HG02610 (cell line): ENCODE data around the gene TRIM62.

Experiments used
- ATAC-seq: cut with Tn5 transposase; IDR thresholded peaks from one replicate; pipeline ENCODE4 v1.9.1; 2021; ENCODE audit warnings: mild to moderate bottlenecking, moderate library complexity; ENCODE audit not compliant: unreplicated experiment

TRIM62 gene

DNA sequence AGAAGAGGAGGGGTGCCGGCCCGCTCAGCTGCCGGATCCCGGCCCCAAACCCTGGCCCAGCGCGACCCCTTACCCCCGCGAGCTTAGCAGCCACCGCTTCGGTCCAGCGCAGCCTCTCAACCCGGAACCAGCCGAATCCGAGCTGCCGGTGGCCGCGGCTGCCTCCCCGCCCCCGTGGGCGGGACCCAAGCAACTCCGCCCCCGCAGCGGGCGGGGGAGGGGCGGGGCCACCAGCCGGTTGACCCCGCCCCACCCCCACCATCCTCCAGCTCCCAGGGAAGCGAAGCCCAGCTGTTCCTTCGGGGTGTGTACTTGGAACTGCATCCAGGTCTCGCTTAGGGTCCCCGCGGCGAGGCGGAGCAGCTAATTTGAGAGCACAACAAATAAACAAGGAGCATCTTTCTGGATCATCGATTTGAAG lies at the start of gene TRIM62:
Gene TRIM62 (minus strand): TSS at position 123 of the 421 bp plus-strand sequence. CDS start 611 bp downstream, outside the sequence.
- ATAC-seq: peak; percentile 40

GRCh38 chr1:33231166-33231565 lies 49.3 kb upstream of the TRIM62 start:
- ATAC-seq: no peak

GRCh38 chr1:33228935-33229487 lies 47.2 kb upstream of the TRIM62 start:
- ATAC-seq: no peak

GRCh38 chr1:33225586-33225985 lies 43.7 kb upstream of the TRIM62 start:
- ATAC-seq: no peak

DNA sequence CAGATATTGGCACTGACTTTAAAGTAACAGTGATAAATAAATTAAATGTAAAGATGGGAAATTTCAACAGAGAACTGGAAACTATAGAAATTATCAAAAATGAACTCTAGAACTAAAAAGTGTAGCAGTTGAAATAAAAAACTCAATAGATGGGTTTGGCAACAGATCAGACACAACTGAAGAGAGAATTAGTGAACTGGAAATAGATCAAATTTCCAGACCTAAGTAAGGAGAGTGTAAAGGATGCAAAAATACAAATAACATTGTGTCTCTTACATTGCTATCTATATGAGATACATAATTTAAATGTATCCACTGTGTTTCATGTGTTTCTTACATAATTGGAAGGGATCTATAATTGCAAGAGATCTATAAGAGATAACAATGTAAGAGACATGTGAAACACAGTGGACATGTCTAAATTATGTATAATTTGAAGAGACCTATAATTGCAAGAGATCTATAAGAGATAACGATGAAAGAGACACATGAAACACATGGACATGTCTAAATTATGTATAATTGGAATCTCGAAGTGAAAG lies 42.4 kb upstream of the TRIM62 start:
- ATAC-seq: no peak

DNA sequence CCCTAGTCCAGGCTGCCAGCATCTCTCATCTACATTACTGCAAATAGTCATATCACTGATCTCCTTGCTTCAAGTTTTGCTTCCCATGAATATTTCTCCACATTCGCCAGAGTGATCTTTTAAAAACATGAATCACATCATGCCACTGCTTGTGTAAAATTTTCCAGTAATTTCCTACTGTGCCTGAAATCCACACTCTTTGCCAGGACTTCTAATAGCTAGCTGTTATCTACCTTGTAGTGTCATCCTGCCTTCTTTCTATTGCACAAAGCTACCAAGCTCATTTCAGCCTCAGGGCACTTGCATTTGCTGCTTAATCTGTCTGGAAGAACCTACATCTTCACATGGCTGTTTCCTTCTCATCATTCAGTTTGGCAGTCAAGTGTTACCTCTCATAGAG lies 40.5 kb upstream of the TRIM62 start:
- ATAC-seq: no peak

- no peak for ATAC-seq
Observed at GRCh38 chr1:33221385-33221758, 39.5 kb upstream of the TRIM62 start.

DNA sequence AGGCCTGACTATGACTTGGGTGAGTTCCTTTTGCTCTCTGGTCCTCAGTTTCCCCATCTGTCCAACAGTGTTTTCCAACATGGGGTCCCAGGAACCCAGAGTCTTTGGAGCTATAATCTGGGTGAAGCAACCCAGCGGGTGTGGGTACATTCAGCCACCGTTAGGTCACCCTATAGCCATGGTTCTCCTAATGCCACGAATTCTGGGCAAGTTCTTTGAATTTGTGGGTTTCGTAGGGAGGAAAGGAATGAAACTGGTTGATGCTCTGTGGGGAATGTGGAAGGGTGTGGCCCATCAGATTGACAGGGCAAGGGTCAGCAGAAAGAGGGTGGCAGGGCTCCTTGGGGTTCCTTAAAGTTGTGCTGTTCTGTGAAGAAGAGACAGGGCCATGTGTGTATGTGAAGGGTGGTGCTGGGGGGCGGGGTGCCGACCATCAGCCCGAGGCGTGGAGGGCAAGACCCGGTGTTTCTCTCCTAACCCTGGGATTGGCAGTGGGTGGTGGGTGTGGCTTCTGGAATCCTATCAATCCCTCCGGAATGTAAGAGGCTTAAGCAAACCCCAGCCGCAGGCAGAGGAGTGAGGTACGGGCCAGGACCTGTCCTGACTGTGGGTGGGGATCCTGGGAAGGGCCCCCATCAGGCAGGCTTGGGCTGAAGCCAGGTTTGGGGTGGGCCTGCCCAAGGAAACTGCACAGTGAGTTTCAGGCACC lies 39.0 kb upstream of the TRIM62 start:
- ATAC-seq: no peak

GRCh38 chr1:33219886-33220661 lies 38.2 kb upstream of the TRIM62 start:
- ATAC-seq: no peak

GRCh38 chr1:33211972-33212371 lies 30.1 kb upstream of the TRIM62 start:
- ATAC-seq: no peak

- ATAC-seq: no peak
Observed at GRCh38 chr1:33206340-33206739, 24.5 kb upstream of the TRIM62 start.

DNA sequence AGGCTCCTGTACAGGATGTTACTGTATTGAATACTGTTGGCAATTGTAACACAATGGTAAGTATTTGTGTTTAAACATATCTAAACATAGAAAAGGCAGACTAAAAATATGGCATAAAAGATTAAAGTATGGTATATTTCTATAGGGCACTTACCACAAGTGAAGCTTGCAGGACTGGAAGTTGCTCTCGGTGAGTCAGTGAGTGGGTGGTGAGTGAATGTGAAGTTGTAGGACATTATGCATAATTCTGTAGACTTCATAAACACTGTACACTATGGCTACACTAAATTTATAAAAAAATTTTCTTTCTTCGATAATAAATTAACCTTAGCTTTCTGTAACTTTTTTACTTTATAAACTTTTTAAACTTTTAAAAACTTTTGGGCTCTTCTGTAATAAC lies 13.7 kb upstream of the TRIM62 start:
- ATAC-seq: no peak

GRCh38 chr1:33191731-33192275 lies 10.0 kb upstream of the TRIM62 start:
- no peak for ATAC-seq

- ATAC-seq: no peak
Observed at GRCh38 chr1:33190701-33191100, 8.9 kb upstream of the TRIM62 start.

DNA sequence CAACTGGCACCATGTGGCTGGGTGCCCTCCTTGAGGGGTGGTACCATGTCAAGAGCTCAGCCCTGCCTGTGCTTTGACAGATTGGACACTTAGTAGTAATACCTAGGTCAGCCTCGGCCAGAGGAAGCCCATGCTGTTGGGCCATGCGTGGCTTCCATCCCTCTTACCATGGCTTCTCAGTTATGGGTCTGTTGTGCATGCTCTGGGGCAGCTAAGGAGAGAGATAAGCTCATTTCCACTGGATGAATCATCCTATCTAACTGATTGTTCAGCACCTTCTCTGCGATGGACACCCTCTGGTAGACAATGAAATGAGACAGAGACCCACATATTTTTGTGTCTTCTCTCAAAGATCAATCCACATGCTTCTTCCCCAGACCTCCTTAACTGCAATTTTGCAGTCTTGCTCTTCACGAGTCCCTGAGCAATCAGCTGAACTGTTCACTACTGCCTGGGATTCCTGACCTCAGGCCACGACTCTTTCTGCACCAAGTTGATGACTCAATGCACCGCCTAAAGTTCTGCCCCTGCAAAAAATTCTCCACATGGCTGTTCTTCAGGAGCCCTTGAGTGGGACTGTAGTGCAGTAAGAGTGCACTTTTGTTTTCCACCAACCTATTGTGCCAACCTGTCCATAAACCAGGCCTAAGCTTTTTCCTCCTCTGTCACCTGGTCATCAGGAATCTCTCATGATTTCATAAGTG lies 6.9 kb upstream of the TRIM62 start:
- ATAC-seq: no peak

GRCh38 chr1:33186936-33187335 lies 5.1 kb upstream of the TRIM62 start:
- no peak for ATAC-seq

- no peak for ATAC-seq
Observed at GRCh38 chr1:33185541-33185940, 3.7 kb upstream of the TRIM62 start.

DNA sequence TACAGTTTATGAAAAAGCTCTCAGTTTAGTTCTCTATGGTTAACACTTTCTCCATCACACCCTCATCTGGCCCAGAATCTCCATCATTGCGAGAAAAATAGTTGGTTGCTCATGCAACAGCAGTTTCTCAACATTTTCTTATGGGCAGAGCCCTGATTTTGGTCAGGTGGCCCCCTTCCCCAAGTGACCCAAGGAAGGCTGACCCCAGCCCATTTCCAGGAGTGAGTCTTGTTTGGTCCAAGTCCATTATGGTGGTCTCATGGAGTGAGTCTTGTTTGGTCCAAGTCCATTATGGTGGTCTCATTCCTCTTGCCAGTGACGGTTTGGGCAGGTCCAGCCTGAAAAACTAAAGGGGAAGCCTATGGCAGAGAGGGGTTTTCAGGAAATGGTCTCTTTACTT lies 1.5 kb upstream of the TRIM62 start:
- ATAC-seq: no peak

DNA sequence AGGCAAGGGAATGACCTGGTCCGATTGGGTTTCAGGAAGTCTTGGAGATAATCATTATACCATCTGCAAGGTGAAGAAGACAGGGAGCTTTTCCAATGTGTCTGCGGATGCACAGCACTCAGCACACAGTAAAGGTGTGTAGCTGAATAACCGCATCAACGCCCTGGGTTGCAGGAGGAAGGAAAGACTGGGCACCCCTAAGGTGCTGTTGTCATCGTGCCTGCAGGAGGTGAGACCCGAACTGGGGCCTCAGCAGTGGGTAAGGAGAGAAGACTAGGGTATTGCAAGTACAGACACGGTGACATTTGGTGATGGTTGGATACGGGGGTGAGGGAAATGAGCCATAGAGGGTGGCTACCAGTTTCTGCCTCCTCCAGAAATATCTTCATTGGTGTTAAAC lies 1.1 kb upstream of the TRIM62 start:
- no peak for ATAC-seq

- no peak for ATAC-seq
Observed at GRCh38 chr1:33182401-33182841, 578 bp upstream of the TRIM62 start.
